ENCODE measurements around the gene ZG16B.
A peak's percentile ranks its signal among the peaks of the same experiment; 100 is the strongest.

Gene ZG16B

GRCh38 chr16:2813771-2814221 lies 16.3 kb upstream of the ZG16B start:
- H3K27ac ChIP-seq: no peak overlapping the region
- DNase-seq (ENCODE audit: low spot score): no peak
- ChIA-PET POLR2A (ENCODE audit: low non-redundant PET) (interaction anchor here (0.6 kb wide), 1 partner anchor 37 kb away, joined by 3 read pairs; the partner anchor contains the start of gene ELOB), CTCF (no interaction called here)
- no peak for TF ChIP-seq CTCF (conservative IDR thresholded peaks at IDR 0.05; ENCODE audit: low read depth)

DNA sequence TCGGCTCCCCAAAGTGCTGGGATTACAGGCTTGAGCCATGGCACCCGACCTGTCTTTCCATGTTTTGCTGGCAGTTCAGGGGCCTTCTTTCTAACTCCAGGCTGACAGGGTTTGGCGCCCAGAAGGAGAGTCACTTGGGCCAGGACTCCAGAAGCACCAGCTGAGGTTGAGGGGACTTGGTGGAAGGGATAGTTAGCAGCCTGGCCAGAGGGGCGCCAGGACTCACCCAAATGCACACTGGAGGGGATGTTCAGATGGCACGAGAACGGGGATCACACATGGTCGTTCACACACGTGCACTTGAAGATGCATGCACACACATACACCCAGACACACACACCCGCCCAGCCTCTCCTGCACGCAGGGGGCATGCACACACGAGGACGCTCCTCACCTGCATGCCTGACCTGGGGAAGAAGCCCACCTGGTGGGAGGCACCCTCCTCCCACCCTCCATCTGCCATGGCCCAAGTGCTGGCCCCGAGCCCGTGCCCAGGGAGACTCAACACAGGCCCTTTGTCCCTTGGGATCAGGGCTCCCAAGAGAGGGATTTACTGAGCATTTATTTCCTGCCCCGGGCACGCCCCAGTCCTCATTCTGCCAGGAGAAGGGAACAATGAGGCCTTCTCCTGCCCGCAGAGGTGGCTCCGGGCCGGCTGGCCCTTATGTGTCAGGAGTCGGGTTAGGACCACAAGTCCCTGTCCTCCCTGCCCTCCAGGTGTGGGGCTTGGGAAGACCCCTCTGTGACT lies 15.4 kb upstream of the ZG16B start:
- TF ChIP-seq CTCF (conservative IDR thresholded peaks at IDR 0.05; ENCODE audit: low read depth): no peak
- DNase-seq (ENCODE audit: low spot score): no peak
- H3K27ac ChIP-seq: no peak overlapping the region
- CTCF ChIA-PET: no interaction called here
- POLR2A ChIA-PET (ENCODE audit: low non-redundant PET): interaction anchor here (0.6 kb wide), 1 partner anchor 38 kb away, joined by 3 read pairs; the partner anchor contains the start of gene ELOB

- no peak for TF ChIP-seq CTCF (conservative IDR thresholded peaks at IDR 0.05; ENCODE audit: low read depth)
- no peak overlapping the region for H3K27ac ChIP-seq
- DNase-seq (ENCODE audit: low spot score): no peak
- ChIA-PET CTCF (no interaction called here), POLR2A (ENCODE audit: low non-redundant PET) (no interaction called here)
Measured at GRCh38 chr16:2815299-2815771, 14.8 kb upstream of the ZG16B start.

DNA sequence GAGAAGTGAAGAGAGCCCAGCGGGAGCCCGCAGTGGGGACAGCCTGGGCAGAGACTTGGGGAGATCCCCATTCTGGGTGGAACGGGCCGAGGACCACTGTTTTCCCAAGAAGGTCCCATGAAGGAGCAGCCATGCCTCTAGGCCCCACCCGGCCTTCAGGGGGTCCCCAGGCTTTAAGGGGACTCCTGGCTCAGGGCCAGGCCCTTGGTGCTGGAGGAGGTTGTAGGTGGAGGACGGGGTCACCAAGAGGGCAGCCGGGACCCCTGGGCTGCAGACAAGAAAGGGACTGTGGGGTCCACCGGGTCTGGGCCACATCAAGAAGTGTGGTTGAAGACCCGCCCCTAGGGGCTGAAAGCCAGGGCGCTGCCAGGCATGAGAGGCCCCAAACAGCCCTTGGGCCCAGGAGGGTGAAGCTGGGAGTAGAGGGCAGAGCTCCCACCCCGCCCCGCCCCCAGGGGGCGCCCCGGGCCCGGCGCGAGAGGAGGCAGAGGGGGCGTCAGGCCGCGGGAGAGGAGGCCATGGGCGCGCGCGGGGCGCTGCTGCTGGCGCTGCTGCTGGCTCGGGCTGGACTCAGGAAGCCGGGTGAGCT lies 13.3 kb upstream of the ZG16B start, which contains the start of gene PRSS21:
PRSS21 (plus strand) TSS at position 487 of the 589 bp plus-strand sequence; CDS start at position 519, 32 bp downstream.
- peak within 1 kb of the TSS; percentile 75 for H3K27ac ChIP-seq
- peak; percentile 25 for DNase-seq (ENCODE audit: low spot score)
- CTCF ChIA-PET: no interaction called here
- POLR2A ChIA-PET (ENCODE audit: low non-redundant PET): no interaction called here
- TF ChIP-seq CTCF (conservative IDR thresholded peaks at IDR 0.05; ENCODE audit: low read depth): peak; percentile 66

GRCh38 chr16:2817340-2818271 lies 12.5 kb upstream of the ZG16B start:
- ChIA-PET POLR2A (ENCODE audit: low non-redundant PET) (no interaction called here), CTCF (no interaction called here)
- peak overlapping the region; percentile 75 for H3K27ac ChIP-seq
- 0 out of 2 replicates have a peak, but pooled peaks have one; percentile 25 for TF ChIP-seq CTCF (conservative IDR thresholded peaks at IDR 0.05; ENCODE audit: low read depth)
- no peak for DNase-seq (ENCODE audit: low spot score)
